Measurements from ENCODE around the gene GLT1D1. TPM values are rescaled to one million over a fixed set of nuclear protein-coding genes. Genes with fewer than 3 reads are reported as not detected.
"Not testable (repeated sequence)": the region's sequence is repeated elsewhere in the genome, so short reads cannot be mapped to it uniquely, and the experiment has no call there.

Gene GLT1D1
- total RNA-seq, 1 experiment from 2014 or later, result not detected

GRCh38 chr12:128820253-128820652 lies 33.0 kb upstream of the GLT1D1 start:
- no peak for DNase-seq (ENCODE audit: low read depth)

GRCh38 chr12:128820723-128821432 lies 32.4 kb upstream of the GLT1D1 start:
- no peak for DNase-seq (ENCODE audit: low read depth)

- peak; percentile 30 for DNase-seq (ENCODE audit: low read depth)
Measured at GRCh38 chr12:128823216-128823915, 29.9 kb upstream of the GLT1D1 start.

GRCh38 chr12:128823916-128824839 lies 29.1 kb upstream of the GLT1D1 start, which contains the start of gene SLC15A4:
TSS of gene SLC15A4 (minus strand) at chr12:128823958. CDS start at chr12:128823943, 15 bp downstream.
- peak; percentile 88 for DNase-seq (ENCODE audit: low read depth)

GRCh38 chr12:128825835-128826234 lies 27.4 kb upstream of the GLT1D1 start:
- DNase-seq (ENCODE audit: low read depth), result no peak

- no peak for DNase-seq (ENCODE audit: low read depth)
Measured at GRCh38 chr12:128827724-128828123, 25.6 kb upstream of the GLT1D1 start.

GRCh38 chr12:128829861-128830504 lies 23.3 kb upstream of the GLT1D1 start:
- DNase-seq (ENCODE audit: low read depth), result peak; percentile 19

GRCh38 chr12:128830505-128830893 lies 22.8 kb upstream of the GLT1D1 start:
- DNase-seq (ENCODE audit: low read depth), result no peak

GRCh38 chr12:128833418-128833817 lies 19.9 kb upstream of the GLT1D1 start:
- DNase-seq (ENCODE audit: low read depth), result no peak

- DNase-seq (ENCODE audit: low read depth), result not testable (repeated sequence)
Measured at GRCh38 chr12:128839885-128840284, 13.4 kb upstream of the GLT1D1 start.

- DNase-seq (ENCODE audit: low read depth), result no peak
Measured at GRCh38 chr12:128840862-128841468, 12.3 kb upstream of the GLT1D1 start.

- no peak for DNase-seq (ENCODE audit: low read depth)
Measured at GRCh38 chr12:128842579-128842978, 10.7 kb upstream of the GLT1D1 start.

- no peak for DNase-seq (ENCODE audit: low read depth)
Measured at GRCh38 chr12:128843538-128843937, 9.7 kb upstream of the GLT1D1 start.

- peak; percentile 62 for DNase-seq (ENCODE audit: low read depth)
Measured at GRCh38 chr12:128844031-128844635, 9.1 kb upstream of the GLT1D1 start.

- not testable (repeated sequence) for DNase-seq (ENCODE audit: low read depth)
Measured at GRCh38 chr12:128846671-128847070, 6.6 kb upstream of the GLT1D1 start.

GRCh38 chr12:128848371-128848770 lies 4.9 kb upstream of the GLT1D1 start:
- DNase-seq (ENCODE audit: low read depth), result no peak

- not testable (repeated sequence) for DNase-seq (ENCODE audit: low read depth)
Measured at GRCh38 chr12:128849806-128850205, 3.5 kb upstream of the GLT1D1 start.

- no peak for DNase-seq (ENCODE audit: low read depth)
Measured at GRCh38 chr12:128850400-128850799, 2.9 kb upstream of the GLT1D1 start.

GRCh38 chr12:128851429-128851828 lies 1.8 kb upstream of the GLT1D1 start:
- not testable (repeated sequence) for DNase-seq (ENCODE audit: low read depth)

- no peak for DNase-seq (ENCODE audit: low read depth)
Measured at GRCh38 chr12:128852026-128852698, 1.1 kb upstream of the GLT1D1 start.

Data from HT1080 (cell line).